ENCODE results near the gene PLPPR5.

DNA sequence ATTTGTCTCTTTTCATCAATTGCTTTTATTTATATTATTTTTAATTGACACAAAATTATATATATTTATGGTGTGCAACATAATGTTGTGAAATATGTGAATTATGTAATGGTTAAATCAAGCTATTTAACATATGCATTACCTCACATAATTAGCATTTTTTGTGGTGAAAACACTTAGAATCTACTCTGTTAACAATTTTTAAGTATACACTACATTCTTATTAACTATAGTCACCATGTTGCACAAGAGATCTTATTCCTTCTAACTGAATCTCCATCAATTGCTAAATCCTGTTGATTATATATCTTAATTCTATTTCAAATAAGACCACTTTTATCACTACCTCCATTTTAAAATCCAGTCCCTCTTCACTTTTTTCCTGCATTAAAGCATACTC, 42.5 kb downstream of the PLPPR5 start:
- TF ChIP-seq EZH2phosphoT487 (IDR thresholded peaks at IDR 0.05; ENCODE audit: insufficient read depth, low read depth) (no peak), EZH2 (IDR thresholded peaks at IDR 0.05; ENCODE audit: insufficient read depth, poor library complexity, severe bottlenecking) (no peak)

Data from GM23248 (cell line).